ENCODE data around the gene PTGR1.

PTGR1 gene

GRCh38 chr9:111531716-111532115 is 67.7 kb downstream of the PTGR1 start:
- DNase-seq, result no peak

- DNase-seq, result no peak
Measured at GRCh38 chr9:111529787-111530186, 69.7 kb downstream of the PTGR1 start.

- DNase-seq, result no peak
Measured at GRCh38 chr9:111527347-111527746, 72.1 kb downstream of the PTGR1 start.

GRCh38 chr9:111525056-111525977 is 74.1 kb downstream of the PTGR1 start, which contains the start of gene ZNF483:
TSS of gene ZNF483 (plus strand) at chr9:111525179. CDS start at chr9:111527396, 2,217 bp downstream.
- peak; percentile 55 to 71 for DNase-seq

GRCh38 chr9:111524731-111525055 is 74.8 kb downstream of the PTGR1 start:
- DNase-seq, result no peak

GRCh38 chr9:111516061-111516465 is 83.4 kb downstream of the PTGR1 start:
- no peak for DNase-seq

GRCh38 chr9:111514967-111515366 is 84.5 kb downstream of the PTGR1 start:
- no peak for DNase-seq
